Measurements from ENCODE around the gene COG6. TPM values are rescaled to one million over a fixed set of nuclear protein-coding genes. Genes with fewer than 3 reads are reported as not detected.

COG6 gene
- total and polyA plus RNA-seq, 2 of the 13 experiments (the other 11 are each of a cell fraction or from before 2014, with no cell fraction given), result 23.5 to 26.1 TPM

GRCh38 chr13:39751805-39752204 lies 96.3 kb downstream of the COG6 start:
- POLR2A ChIA-PET, result no interaction called here
- TF ChIP-seq RELA (CRISPR knock-in tag; IDR thresholded peaks at IDR 0.05) (no peak), ZSCAN31 (CRISPR knock-in tag; IDR thresholded peaks at IDR 0.05; ENCODE audit: low read depth) (no peak), ZNF562 (CRISPR knock-in tag; IDR thresholded peaks at IDR 0.05; ENCODE audit: borderline replicate concordance) (no peak), ZNF687 (CRISPR knock-in tag; IDR thresholded peaks at IDR 0.05) (no peak), NCOR1 (IDR thresholded peaks at IDR 0.05; ENCODE audit: borderline replicate concordance, low read length) (no peak), PCBP1 (IDR thresholded peaks at IDR 0.05; ENCODE audit: borderline replicate concordance, low read depth, low read length) (no peak), ZNF501 (CRISPR knock-in tag; IDR thresholded peaks at IDR 0.05) (no peak), PLRG1 (conservative IDR thresholded peaks at IDR 0.05) (no peak), HES4 (CRISPR knock-in tag; IDR thresholded peaks at IDR 0.05; ENCODE audit: borderline replicate concordance) (no peak), ZBTB21 (CRISPR knock-in tag; IDR thresholded peaks at IDR 0.05) (no peak), CBX2 (IDR thresholded peaks at IDR 0.05; ENCODE audit: low read depth, low read length) (no peak), CBX2 (CRISPR knock-in tag; IDR thresholded peaks at IDR 0.05; ENCODE audit: low read depth) (no peak), ETS1 (CRISPR knock-in tag; IDR thresholded peaks at IDR 0.05) (no peak), MXD4 (CRISPR knock-in tag; IDR thresholded peaks at IDR 0.05) (no peak), SRY (CRISPR knock-in tag; IDR thresholded peaks at IDR 0.05) (no peak)
- DNase-seq (ENCODE audit: low spot score) (no peak), ATAC-seq (no peak), FAIRE-seq (no peak)
- H3K4me2 ChIP-seq (ENCODE audit: low read depth, low read length), result no peak overlapping the region
- H3K27me3 ChIP-seq (ENCODE audit: control insufficient read depth in 1 of 2, insufficient read depth in 2 of 2, low read length in 2 of 2), result no peaks in the 10 kb centered on the region
- in situ Hi-C loops (cut with HindIII; ENCODE audit: extremely low pct_ligation_motif_present, low pct_unique_long_range_greater_than_20kb), result no loop called here
- no peaks in the 10 kb centered on the region for H3K9me3 ChIP-seq (ENCODE audit: low read length)
- H3K27ac ChIP-seq (ENCODE audit: extremely low read length, insufficient read depth, low read length), result no peak overlapping the region
- CTCF ChIA-PET (ENCODE audit: low intra/inter-chr PET ratio, low total read pairs), result no interaction called here
- H3K36me3 ChIP-seq (replicated peaks in 1 of 2; ENCODE audit: control insufficient read depth in 1 of 2, insufficient read depth in 2 of 2, low read length in 2 of 2), result no peaks in the 10 kb centered on the region; a peak in 1 of 5 replicates
- H3K4me1 ChIP-seq (ENCODE audit: insufficient read depth, low read length), result no peaks in the 10 kb centered on the region
- intact Hi-C loops (cut with micrococcal nuclease; ENCODE audit: unreplicated experiment), result no loop called here
- no peak overlapping the region for H3K4me3 ChIP-seq (replicated peaks in 1 of 3; ENCODE audit: insufficient read depth in 1 of 3, low read depth in 2 of 3, low read length in 3 of 3)
- H2AFZ ChIP-seq (ENCODE audit: low read length), result no peak overlapping the region
- BruUV-seq (replicated peaks), result no TSS peak
- no peak overlapping the region for H3K9ac ChIP-seq (ENCODE audit: insufficient read depth, low read depth, low read length)
- no peaks in the 10 kb centered on the region for H4K20me1 ChIP-seq (ENCODE audit: insufficient read depth, low read length)
- H3K79me2 ChIP-seq (ENCODE audit: insufficient read depth, low read length), result no peaks in the 10 kb centered on the region

Measured in HepG2 (cell line).